MCF 10A (cell line): ENCODE data around the gene SHC2. TPM values are rescaled to one million over a fixed set of nuclear protein-coding genes. Genes with fewer than 3 reads are reported as not detected.

Experiments used
- BruUV-seq: library from RNA; stranded (reverse); fragments of 400-500 nt; replicated peaks from 2 replicates; lab custom pipeline; 2021; lab: Mats Ljungman, UMichigan
- CTCF ChIA-PET: fragments of 300-600 bp; sonication (Branson Sonifier 250); formaldehyde crosslinking; extraction: SDS; loops from one replicate; lab custom pipeline; 2021; ENCODE audit warnings: antibody characterized with exemption, inconsistent platforms; lab: Yijun Ruan, JAX
- POLR2A ChIA-PET: fragments of 300-600, 350-650 bp; sonication (Branson Sonifier 250); formaldehyde crosslinking; extraction: SDS; loops from one replicate; lab custom pipeline; 2020; ENCODE audit warnings: antibody characterized with exemption, inconsistent platforms; lab: Yijun Ruan, JAX
- DNase-seq: peaks from one replicate; pipeline ENCODE4 v3.0.0-alpha.2; 2018; ENCODE audit not compliant: unreplicated experiment
- H3K27ac Mint-ChIP-seq: one replicate; pipeline ENCODE4 v1.8.0; 2022; ENCODE audit warnings: mild to moderate bottlenecking, low read depth, mixed read lengths; ENCODE audit not compliant: unreplicated experiment
- H3K27me3 Mint-ChIP-seq: one replicate; pipeline ENCODE4 v1.8.0; 2022; ENCODE audit warnings: mixed read lengths; ENCODE audit not compliant: insufficient read depth, unreplicated experiment
- H3K36me3 Mint-ChIP-seq: one replicate; pipeline ENCODE4 v1.8.0; 2022; ENCODE audit warnings: mild to moderate bottlenecking, moderate library complexity, mixed read lengths; ENCODE audit not compliant: insufficient read depth, unreplicated experiment
- H3K4me1 Mint-ChIP-seq: one replicate; pipeline ENCODE4 v1.8.0; 2022; ENCODE audit warnings: mixed read lengths; ENCODE audit not compliant: insufficient read depth, unreplicated experiment
- H3K4me3 Mint-ChIP-seq: one replicate; pipeline ENCODE4 v1.8.0; 2022; ENCODE audit warnings: mild to moderate bottlenecking, moderate library complexity, mixed read lengths; ENCODE audit not compliant: unreplicated experiment
- H3K9me3 Mint-ChIP-seq: one replicate; pipeline ENCODE4 v1.8.0; 2022; ENCODE audit warnings: mixed read lengths; ENCODE audit not compliant: unreplicated experiment
- intact Hi-C: fragments of 100-400 bp; cut with micrococcal nuclease; formaldehyde crosslinking; loops from 2 replicates; pipeline ENCODE4 v1.14.1; 2022
- total RNA-seq: library from RNA; stranded (reverse); gene quantifications from 2 replicates; pipeline ENCODE4 v1.2.3, GENCODE V29; 2022
- TF ChIP-seq, protein P1 (sequence below): fragments of 200-600 bp; IDR thresholded peaks from one replicate; pipeline ENCODE4 v1.8.0; 2022; ENCODE audit warnings: antibody characterized with exemption, mild to moderate bottlenecking; ENCODE audit not compliant: unreplicated experiment

The SHC2 gene
- total RNA-seq, 1 experiment from 2014 or later: 0.77 TPM

GRCh38 chr19:507286-508203 lies 46.7 kb upstream of the SHC2 start, which contains the start of gene TPGS1:
Gene TPGS1 (plus strand): TSS chr19:507497. CDS start chr19:507507, 10 bp downstream.
- ChIA-PET POLR2A (interaction anchor here (1.0 to 2.9 kb wide), 6 partner anchors 19 to 197 kb away, joined by 3 to 24 read pairs (median 6); partner anchors contain the start of gene CDC34), CTCF (interaction anchor here (0.7 to 1.5 kb wide), 7 partner anchors 12 to 241 kb away, joined by 3 to 9 read pairs (median 4); partner anchors contain the start of gene CDC34)
- TF ChIP-seq, protein P1, sequence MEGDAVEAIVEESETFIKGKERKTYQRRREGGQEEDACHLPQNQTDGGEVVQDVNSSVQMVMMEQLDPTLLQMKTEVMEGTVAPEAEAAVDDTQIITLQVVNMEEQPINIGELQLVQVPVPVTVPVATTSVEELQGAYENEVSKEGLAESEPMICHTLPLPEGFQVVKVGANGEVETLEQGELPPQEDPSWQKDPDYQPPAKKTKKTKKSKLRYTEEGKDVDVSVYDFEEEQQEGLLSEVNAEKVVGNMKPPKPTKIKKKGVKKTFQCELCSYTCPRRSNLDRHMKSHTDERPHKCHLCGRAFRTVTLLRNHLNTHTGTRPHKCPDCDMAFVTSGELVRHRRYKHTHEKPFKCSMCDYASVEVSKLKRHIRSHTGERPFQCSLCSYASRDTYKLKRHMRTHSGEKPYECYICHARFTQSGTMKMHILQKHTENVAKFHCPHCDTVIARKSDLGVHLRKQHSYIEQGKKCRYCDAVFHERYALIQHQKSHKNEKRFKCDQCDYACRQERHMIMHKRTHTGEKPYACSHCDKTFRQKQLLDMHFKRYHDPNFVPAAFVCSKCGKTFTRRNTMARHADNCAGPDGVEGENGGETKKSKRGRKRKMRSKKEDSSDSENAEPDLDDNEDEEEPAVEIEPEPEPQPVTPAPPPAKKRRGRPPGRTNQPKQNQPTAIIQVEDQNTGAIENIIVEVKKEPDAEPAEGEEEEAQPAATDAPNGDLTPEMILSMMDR: no peak
- H3K27ac Mint-ChIP-seq: peak within 1 kb of the TSS; percentile 98
- no peaks in the 10 kb centered on the region for H3K9me3 Mint-ChIP-seq
- intact Hi-C loops: loop anchor here (2.0 to 10.0 kb wide), 3 partner anchors 19 to 165 kb away; partner anchors contain the start of gene MIER2
- peak within 1 kb of the TSS; percentile 82 for H3K4me3 Mint-ChIP-seq
- peak; percentile 77 for DNase-seq
- peaks cover 24% of the 10 kb centered on the region for H3K4me1 Mint-ChIP-seq
- no TSS peak for BruUV-seq
- no peaks in the 10 kb centered on the region for H3K27me3 Mint-ChIP-seq
- peaks cover 4% of the 10 kb centered on the region for H3K36me3 Mint-ChIP-seq

DNA sequence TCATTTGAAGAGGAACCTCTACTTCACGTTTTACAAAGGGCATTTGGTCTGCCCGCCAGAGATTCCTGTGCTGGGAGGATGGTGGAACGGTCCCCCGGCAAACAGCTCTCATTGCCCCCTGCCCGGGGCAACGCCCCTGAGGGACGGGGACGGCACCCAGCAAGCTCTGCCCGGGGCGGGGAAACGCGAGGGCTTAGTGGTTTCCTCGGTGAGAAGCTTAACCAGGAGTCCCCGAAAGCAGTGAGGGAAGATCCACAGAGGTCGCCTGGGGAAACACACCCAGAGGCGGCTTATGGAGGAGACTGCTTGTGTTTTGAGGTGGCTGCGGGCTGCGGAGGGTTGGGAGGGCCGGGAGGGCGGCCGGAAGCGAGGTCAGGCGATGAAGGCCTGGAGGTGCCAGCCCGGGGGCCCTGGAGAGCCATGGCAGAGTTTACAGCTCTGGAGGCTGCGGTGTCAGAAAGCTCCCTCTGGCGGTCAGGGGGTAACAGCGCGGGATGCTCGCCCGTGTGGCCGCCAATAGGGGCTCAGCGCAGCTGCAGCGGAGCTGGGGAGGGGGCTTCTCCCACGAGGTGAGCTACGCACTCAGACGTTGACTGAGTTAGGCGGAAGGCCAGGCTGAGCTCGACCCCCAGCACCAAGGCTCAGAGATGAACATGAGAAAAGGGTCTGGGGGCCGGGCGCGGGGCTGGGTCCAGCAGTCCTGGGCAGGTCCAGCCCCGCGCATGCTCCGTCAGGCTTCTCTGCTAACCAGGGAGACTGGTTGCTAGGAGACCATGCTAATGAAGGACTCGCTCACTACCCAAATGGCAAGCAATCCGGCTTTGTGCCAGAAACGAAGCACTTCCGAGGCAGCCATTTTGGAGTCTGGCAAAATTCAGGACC lies 45.8 kb upstream of the SHC2 start:
- Mint-ChIP-seq H3K9me3 (no peaks in the 10 kb centered on the region), H3K4me3 (peak overlapping the region; percentile 82), H3K36me3 (no peaks in the 10 kb centered on the region), H3K27ac (peak overlapping the region; percentile 98), H3K4me1 (peaks cover 24% of the 10 kb centered on the region), H3K27me3 (no peaks in the 10 kb centered on the region)
- POLR2A ChIA-PET: interaction anchor here (0.6 to 2.9 kb wide), 10 partner anchors 14 to 668 kb away, joined by 3 to 24 read pairs (median 3); partner anchors contain the start of gene CDC34
- TSS peak; percentile 63 for BruUV-seq
- TF ChIP-seq, protein P1: peak; percentile 95
- peak; percentile 100 for DNase-seq
- intact Hi-C loops: loop anchor here (2.0 to 10.0 kb wide), 3 partner anchors 18 to 164 kb away; partner anchors contain the start of gene MIER2
- CTCF ChIA-PET: interaction anchor here (0.6 to 1.5 kb wide), 11 partner anchors 12 to 1846 kb away, joined by 3 to 9 read pairs (median 4); partner anchors contain the start of gene CDC34

- Mint-ChIP-seq H3K9me3 (no peaks in the 10 kb centered on the region), H3K4me1 (peaks cover 13% of the 10 kb centered on the region), H3K4me3 (no peak overlapping the region), H3K36me3 (no peaks in the 10 kb centered on the region), H3K27me3 (peaks cover 1% of the 10 kb centered on the region), H3K27ac (no peak overlapping the region)
- ChIA-PET CTCF (interaction anchor here (1.3 kb wide), 1 partner anchor 9 kb away, joined by 9 read pairs; the partner anchor contains the start of gene MADCAM1), POLR2A (no interaction called here)
- BruUV-seq: no TSS peak
- intact Hi-C loops: loop anchor here (5.0 to 10.0 kb wide), 2 partner anchors 120 to 162 kb away; partner anchors contain the start of gene MIER2
- TF ChIP-seq, protein P1: no peak
- DNase-seq: no peak
These were observed 43.8 kb upstream of the SHC2 start for GRCh38 chr19:504616-505015.
